Smooth muscle cell (in vitro differentiated cells): ENCODE data around the gene GAL. TPM values are rescaled to one million over a fixed set of nuclear protein-coding genes. Genes with fewer than 3 reads are reported as not detected.
A peak's percentile ranks its signal among the peaks of the same experiment; 100 is the strongest.
"Not testable (repeated sequence)": the region's sequence is repeated elsewhere in the genome, so short reads cannot be mapped to it uniquely, and the experiment has no call there.

Experiments used
- DNase-seq: peaks from one replicate; lab custom pipeline; 2025; ENCODE audit not compliant: unreplicated experiment; lab: John Stamatoyannopoulos, UW
- H2AFZ ChIP-seq: fragments of 200-600 bp; sonication (generic); 2 replicates; pipeline ENCODE4 v1.6.0; 2016; ENCODE audit warnings: antibody characterized with exemption, low read depth, mild to moderate bottlenecking
- H3F3A ChIP-seq: fragments of 200-600 bp; sonication (generic); 2 replicates; pipeline ENCODE4 v1.6.0; 2017; ENCODE audit warnings: antibody characterized with exemption, low read depth
- H3K27ac ChIP-seq: fragments of 200-600 bp; sonication (generic); 2 replicates; pipeline ENCODE4 v1.5.1; 2016; ENCODE audit warnings: low read depth, mild to moderate bottlenecking
- H3K27me3 ChIP-seq: fragments of 200-600 bp; sonication (generic); 2 replicates; pipeline ENCODE4 v1.6.1; 2016; ENCODE audit warnings: low read depth, mild to moderate bottlenecking
- H3K36me3 ChIP-seq: fragments of 200-600 bp; sonication (generic); 2 replicates; pipeline ENCODE4 v1.5.1; 2016; ENCODE audit warnings: low read depth
- H3K4me1 ChIP-seq: fragments of 200-600 bp; sonication (generic); 2 replicates; pipeline ENCODE4 v1.5.1; 2016; ENCODE audit warnings: low read depth
- H3K4me2 ChIP-seq: fragments of 200-600 bp; sonication (generic); 2 replicates; pipeline ENCODE4 v1.6.0; 2016; ENCODE audit warnings: mild to moderate bottlenecking
- H3K4me3 ChIP-seq: fragments of 200-600 bp; sonication (generic); 2 replicates; pipeline ENCODE4 v1.5.1; 2016; ENCODE audit warnings: mild to moderate bottlenecking
- H3K79me2 ChIP-seq: fragments of 200-600 bp; sonication (generic); 2 replicates; pipeline ENCODE4 v1.6.0; 2016; ENCODE audit warnings: low read depth, mild to moderate bottlenecking
- H3K9ac ChIP-seq: fragments of 200-600 bp; sonication (generic); 2 replicates; pipeline ENCODE4 v1.6.0; 2016; ENCODE audit warnings: low read depth
- H3K9me3 ChIP-seq: fragments of 200-600 bp; sonication (generic); replicated peaks from 2 replicates; pipeline ENCODE4 v1.5.1; 2016; ENCODE audit warnings: low read depth
- H4K20me1 ChIP-seq: fragments of 200-600 bp; sonication (generic); 2 replicates; pipeline ENCODE4 v1.6.0; 2016; ENCODE audit warnings: low read depth
- CTCF ChIP-seq: fragments of 200-600 bp; sonication (generic); IDR thresholded peaks from 2 replicates; pipeline ENCODE4 v1.5.1; 2017; ENCODE audit warnings: borderline replicate concordance, mild to moderate bottlenecking, antibody characterized with exemption; ENCODE audit not compliant: insufficient read depth, poor library complexity, severe bottlenecking
- WGBS: methylation state at CpG from one replicate; pipeline ENCODE4 v1.1.7; 2016; ENCODE audit warnings: low lambda C conversion rate; 5-methylcytosine and 5-hydroxymethylcytosine counted together
- polyA plus RNA-seq: library from polyadenylated mRNA; unstranded; fragments of >200 nt; fragmentation: Nextera tagmentation; extraction: Ambion mirVana; gene quantifications from 2 replicates; pipeline ENCODE4 v1.2.1, GENCODE V29; 2016
- total RNA-seq: library from RNA; depleted of rRNA; stranded (reverse); fragments of >200 nt; gene quantifications from 2 replicates; pipeline ENCODE4 v1.2.3, GENCODE V29; 2014

Gene GAL
- total RNA-seq (6.9 and 19.4 TPM in 2 replicates), polyA plus RNA-seq (55.5 and 61.5 TPM in 2 replicates)

- H3F3A ChIP-seq = no peaks in the 10 kb centered on the region
- no peak for TF ChIP-seq CTCF
- H3K4me2 ChIP-seq = peak within 1 kb of the TSS; percentile 98
- peak within 1 kb of the TSS; percentile 75 for H2AFZ ChIP-seq
- WGBS = 1% methylated on average over 82 of the region's 113 CpGs
- peak within 1 kb of the TSS; percentile 57 for H3K4me3 ChIP-seq
- peaks cover 22% of the 10 kb centered on the region for H3K27me3 ChIP-seq
- no peaks in the 10 kb centered on the region for H3K79me2 ChIP-seq
- no peak within 1 kb of the TSS for H3K9ac ChIP-seq
- peaks cover 8% of the 10 kb centered on the region for H3K4me1 ChIP-seq
- no peak within 1 kb of the TSS for H3K27ac ChIP-seq
- H4K20me1 ChIP-seq = no peaks in the 10 kb centered on the region
- no peak for DNase-seq
- H3K36me3 ChIP-seq = no peaks in the 10 kb centered on the region
- no peaks in the 10 kb centered on the region for H3K9me3 ChIP-seq
Measured at GRCh38 chr11:68684385-68685356, at the start of gene GAL. TSS of gene GAL (plus strand) at chr11:68684544. CDS start at chr11:68684924, 380 bp downstream.

GRCh38 chr11:68634606-68635005, 49.7 kb upstream of the GAL start:
- not testable (repeated sequence) for H3K4me2 ChIP-seq

GRCh38 chr11:68635172-68635571, 49.2 kb upstream of the GAL start:
- WGBS = 75% methylated on average over 4 of the region's 7 CpGs

More at GRCh38 chr11:68634606-68635005, 49.7 kb upstream of the GAL start:
- H4K20me1 ChIP-seq, H3K9ac ChIP-seq, H3K79me2 ChIP-seq, H2AFZ ChIP-seq, H3K27ac ChIP-seq, H3K4me1 ChIP-seq, H3K4me3 ChIP-seq, H3F3A ChIP-seq, DNase-seq, H3K36me3 ChIP-seq, H3K9me3 ChIP-seq, H3K27me3 ChIP-seq: not testable (repeated sequence)
- 81% methylated on average over 6 of the region's 7 CpGs for WGBS

DNA sequence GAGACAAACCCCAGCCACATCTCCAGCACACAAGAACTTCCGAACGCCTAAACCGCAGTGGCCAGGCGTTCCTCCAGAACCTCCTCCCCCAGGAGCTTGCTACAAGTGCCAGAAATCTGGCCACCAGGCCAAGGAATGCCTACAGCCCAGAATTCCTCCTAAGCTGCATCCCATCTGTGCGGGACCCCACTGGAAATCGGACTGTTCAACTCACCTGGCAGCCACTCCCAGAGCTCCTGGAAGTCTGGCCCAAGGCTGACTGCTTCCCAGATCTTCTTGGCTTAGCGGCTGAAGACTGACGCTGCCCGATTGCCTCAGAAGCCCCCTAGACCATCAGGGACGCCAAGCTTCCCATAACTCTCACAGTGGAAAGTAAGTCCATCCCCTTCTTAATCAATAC, 48.5 kb upstream of the GAL start:
- H2AFZ ChIP-seq, H3K9ac ChIP-seq, H3K4me3 ChIP-seq, H3K4me2 ChIP-seq, H3F3A ChIP-seq, H3K36me3 ChIP-seq, H3K27ac ChIP-seq, H3K9me3 ChIP-seq, DNase-seq, H4K20me1 ChIP-seq, H3K4me1 ChIP-seq, H3K79me2 ChIP-seq, H3K27me3 ChIP-seq: not testable (repeated sequence)
- whole genome bisulfite sequencing = 81% methylated on average over 10 of the region's 10 CpGs

More at GRCh38 chr11:68635172-68635571, 49.2 kb upstream of the GAL start:
- DNase-seq, H3K4me1 ChIP-seq, H3K27me3 ChIP-seq, H3K4me3 ChIP-seq, H2AFZ ChIP-seq, H3K9me3 ChIP-seq, H3K79me2 ChIP-seq, H3K4me2 ChIP-seq, H3K9ac ChIP-seq, H3K36me3 ChIP-seq, H3K27ac ChIP-seq, H4K20me1 ChIP-seq, H3F3A ChIP-seq: not testable (repeated sequence)

DNA sequence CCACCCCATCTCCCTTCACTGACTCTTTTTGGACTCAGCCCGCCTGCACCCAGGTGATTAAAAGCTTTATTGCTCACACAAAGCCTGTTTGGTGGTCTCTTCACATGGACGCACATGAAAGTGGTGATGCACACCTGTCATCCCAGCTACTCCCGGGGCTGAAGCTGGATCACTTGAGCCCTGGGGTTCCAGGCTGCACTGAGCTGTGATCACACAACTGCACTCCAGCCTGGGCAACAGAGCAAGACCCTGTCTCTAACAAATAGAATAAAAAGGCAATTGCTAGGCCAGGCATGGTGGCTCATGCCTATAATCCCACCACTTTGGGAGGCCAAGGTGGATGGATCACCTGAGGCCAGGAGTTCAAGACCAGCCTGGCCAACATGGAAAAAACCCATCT, 45.0 kb upstream of the GAL start:
- not testable (repeated sequence) for H2AFZ ChIP-seq, H3K36me3 ChIP-seq, H3K4me2 ChIP-seq, H3K27me3 ChIP-seq, H3K79me2 ChIP-seq, H3K9ac ChIP-seq, H3K9me3 ChIP-seq, H3F3A ChIP-seq, H3K4me1 ChIP-seq, H3K27ac ChIP-seq, H3K4me3 ChIP-seq, H4K20me1 ChIP-seq, DNase-seq
- 90% methylated on average over 3 of the region's 3 CpGs for WGBS
